ENCODE data around the gene PRKG1. TPM values are rescaled to one million over a fixed set of nuclear protein-coding genes. Genes with fewer than 3 reads are reported as not detected.

The PRKG1 gene
- total RNA-seq, 1 donor from 2014 or later: 1.2 TPM

DNA sequence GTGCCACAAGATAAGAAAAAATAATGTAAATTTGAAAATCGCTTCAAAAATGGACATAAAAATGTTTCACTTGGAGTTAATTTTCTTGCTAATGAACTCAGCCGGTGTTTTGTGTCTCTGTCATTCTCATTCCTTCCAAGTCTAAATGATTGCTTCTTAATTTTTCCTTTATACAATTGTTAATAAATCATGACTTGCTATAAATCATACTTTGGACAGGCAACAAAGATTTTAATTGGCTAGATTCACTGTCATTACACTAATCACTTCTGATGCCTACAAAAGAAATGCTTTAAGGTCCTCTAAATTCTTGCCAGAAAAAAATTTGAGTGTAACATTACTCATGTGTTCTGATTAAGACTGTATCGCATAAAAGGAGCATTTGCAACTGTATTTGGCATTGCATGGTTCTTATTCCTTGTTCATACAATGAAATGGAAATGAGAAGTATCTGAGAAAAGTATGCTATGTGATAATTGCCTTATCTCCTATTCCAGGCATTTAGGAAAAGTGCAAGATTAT, 1000.3 kb downstream of the PRKG1 start:
- DNase-seq (ENCODE audit: low spot score): no peak
- ATAC-seq: no peak

DNA sequence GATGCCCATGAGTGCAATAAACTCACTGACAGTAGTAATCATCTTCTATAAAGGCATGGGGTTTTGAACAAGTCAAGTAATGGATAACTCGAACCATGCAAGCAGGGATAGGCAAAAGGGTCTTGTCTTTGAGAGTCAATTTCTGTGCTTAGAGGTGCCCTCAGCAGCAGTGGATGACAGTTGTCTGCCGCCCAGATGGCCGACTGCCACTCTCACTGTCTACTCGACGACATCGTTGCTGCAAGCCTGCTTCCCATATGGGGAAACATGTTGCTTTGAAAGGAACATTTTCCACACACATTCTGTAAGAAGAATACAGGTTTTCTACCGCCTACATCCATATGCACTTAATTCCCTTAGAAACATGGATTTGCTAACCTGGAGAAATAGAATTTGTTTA, 1003.5 kb downstream of the PRKG1 start:
- ATAC-seq (no peak), DNase-seq (ENCODE audit: low spot score) (no peak)

DNA sequence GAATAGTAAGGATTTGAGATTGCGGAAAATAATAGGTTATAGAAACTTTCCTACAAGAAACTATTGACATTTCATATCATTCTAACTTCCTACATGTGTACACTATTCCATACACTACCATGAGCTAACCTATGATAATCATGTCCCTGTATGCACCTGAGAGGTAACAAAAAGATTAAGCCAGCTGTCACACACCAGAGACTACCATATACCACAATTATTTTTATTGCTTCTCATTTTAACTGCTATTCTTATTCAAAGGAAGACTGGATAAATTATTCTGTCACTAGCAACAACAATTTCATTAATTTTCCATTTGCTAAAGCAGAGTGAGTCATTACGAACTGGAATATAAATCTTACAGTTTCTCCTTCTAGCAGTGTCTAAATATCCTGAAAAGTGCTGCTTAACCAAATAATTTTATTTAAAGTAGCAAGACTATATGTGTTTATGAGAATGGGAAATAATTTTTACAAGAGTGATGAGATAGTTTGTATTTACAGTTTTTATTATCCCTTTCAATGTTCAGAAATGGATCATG, 1004.2 kb downstream of the PRKG1 start:
- DNase-seq (ENCODE audit: low spot score) (no peak), ATAC-seq (no peak)

DNA sequence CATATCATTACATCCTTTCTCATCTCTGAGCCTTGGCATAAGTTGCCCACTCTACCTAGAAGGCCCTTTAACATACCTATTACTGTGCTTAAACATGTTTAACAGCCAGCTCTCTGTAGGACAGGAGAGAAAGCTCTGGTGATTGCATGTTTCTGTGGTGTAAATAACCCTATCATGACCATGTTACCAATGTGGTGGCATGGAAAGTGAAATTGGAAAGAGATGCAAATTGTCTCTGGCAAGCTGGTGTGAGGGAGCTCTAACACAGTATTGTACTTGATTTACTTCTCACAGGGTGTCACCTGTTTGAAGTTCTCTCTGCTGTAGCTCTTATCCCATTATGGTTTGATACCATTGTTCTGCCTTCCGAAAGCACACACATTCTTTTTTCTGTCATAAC, 1008.0 kb downstream of the PRKG1 start:
- DNase-seq (ENCODE audit: low spot score): no peak
- ATAC-seq: no peak

DNA sequence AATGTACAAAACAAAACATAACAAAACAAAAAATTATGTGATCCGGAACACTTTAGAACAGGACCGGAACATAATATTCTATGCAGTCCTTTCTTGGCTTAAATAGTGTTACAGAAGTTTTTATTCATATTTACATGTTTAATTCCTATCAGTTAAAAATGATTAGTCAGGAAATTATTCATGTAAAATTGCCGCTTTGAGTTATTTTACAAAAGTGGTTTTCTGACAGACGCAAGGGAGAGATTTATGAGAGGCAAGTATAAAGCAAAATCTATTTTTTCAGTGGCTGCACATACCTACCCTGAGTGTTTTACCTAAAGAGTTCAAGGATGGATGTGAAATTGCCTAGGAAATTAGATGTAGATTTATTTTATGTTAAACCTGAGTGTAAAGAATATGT, 1009.1 kb downstream of the PRKG1 start:
- ATAC-seq: no peak
- no peak for DNase-seq (ENCODE audit: low spot score)

DNA sequence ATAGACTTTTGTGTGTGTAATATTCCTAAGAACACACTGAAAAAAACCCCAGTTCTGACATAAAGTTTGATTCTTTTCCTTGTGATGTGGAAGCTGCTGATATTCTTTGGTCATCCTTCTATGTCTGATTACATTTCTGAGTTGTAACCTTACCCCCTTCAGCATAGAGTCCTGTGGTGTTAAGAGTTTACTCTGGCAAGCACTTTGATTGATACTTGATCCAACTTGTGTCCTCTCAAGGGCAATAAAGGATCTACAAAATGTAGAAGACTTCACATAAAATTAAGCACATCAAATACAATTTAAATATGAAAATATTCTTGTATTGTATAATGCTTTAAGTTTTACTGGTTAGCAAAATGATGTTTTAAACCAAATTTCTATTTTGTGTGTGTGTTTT, 1018.1 kb downstream of the PRKG1 start:
- ATAC-seq (no peak), DNase-seq (ENCODE audit: low spot score) (no peak)

DNA sequence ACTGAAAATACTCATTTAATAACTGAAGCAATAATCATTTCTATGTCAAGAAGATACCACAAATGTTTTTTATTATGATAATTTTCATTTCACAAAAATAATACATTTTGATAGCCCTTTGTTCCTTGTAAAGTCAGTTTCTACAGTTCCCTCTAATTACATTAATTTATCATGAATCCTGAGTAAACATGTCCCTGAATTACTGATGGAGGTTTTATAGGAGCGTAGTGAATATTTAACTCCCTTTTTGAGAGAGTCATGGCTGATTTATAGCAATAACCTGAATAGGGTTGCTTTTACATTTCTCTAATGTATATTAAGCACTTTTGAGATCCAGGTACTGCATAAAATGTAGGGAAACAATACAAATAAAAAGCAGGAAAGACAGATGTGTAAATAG, 1023.8 kb downstream of the PRKG1 start:
- no peak for ATAC-seq
- no peak for DNase-seq (ENCODE audit: low spot score)

DNA sequence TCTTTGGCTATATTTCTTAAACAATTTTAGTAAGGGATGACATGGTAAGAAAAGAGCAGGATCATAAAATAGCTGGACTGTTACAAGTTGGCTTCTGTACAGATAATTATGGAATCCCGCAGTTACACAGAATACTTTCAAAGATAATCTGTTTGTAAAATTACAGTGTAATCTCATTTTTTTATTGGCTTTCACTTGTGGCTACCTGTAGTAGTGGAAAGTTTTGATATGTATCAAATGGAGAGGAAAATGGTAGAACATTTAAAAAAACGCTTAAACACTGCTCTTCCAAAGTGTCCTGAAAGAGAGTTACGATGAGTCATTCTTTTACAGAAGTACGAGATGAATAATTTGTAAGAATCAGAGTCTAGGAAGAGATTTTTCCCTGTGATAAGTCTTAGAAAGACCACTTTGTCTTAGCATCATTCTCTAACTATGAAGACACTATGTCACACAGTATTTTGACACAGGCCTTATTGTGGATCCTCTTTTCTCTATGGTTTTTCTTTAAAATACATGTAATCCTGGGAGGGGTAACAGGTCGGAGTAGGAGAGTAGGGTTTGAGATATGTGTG, 1024.8 kb downstream of the PRKG1 start:
- DNase-seq (ENCODE audit: low spot score) (no peak), ATAC-seq (no peak)

DNA sequence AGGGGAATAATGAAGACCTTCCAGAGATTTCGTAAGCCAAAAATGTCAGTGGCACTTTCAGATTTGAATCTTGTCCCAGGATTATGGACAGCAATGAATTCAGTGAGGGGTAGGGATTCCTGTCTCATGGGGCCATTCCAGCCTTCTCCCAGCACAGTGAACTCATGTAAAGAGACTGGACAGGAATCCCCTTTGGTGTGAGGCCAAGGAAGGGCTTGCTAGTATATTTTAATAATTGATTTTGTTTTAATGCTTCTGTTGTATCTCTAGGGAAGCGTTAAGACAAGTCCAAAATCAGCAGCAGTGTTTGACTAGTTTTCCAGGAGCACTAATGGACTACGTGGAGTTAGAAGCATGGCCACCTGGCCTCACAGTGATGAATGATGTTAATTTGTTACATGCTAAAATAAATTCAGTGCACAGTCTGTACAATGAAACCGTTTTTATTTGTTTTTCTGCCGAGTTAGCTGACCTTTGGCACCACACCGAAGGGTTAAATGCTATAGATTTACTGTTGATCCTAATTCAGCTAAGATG, 1025.8 kb downstream of the PRKG1 start:
- DNase-seq (ENCODE audit: low spot score) (no peak), ATAC-seq (no peak)

DNA sequence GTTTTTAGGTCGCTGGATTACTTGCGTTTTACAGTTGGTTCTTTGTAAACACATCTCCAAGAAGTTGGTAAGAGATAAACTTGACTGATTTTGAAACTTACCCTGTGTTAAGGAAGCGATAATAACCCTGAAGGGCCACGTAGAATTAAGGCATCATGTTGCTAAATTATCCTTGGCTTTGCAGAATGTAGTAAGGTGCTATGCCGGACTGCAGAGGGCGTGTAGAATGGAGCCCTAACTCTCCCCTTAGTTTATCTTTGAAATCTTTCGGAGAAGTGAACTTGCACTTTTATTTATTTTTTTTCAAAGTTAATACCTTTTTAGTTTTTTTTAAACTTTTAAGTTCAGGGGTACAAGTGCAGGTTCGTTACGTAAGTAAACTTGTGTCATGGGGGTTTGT, 1031.0 kb downstream of the PRKG1 start:
- DNase-seq (ENCODE audit: low spot score) (no peak), ATAC-seq (no peak)

DNA sequence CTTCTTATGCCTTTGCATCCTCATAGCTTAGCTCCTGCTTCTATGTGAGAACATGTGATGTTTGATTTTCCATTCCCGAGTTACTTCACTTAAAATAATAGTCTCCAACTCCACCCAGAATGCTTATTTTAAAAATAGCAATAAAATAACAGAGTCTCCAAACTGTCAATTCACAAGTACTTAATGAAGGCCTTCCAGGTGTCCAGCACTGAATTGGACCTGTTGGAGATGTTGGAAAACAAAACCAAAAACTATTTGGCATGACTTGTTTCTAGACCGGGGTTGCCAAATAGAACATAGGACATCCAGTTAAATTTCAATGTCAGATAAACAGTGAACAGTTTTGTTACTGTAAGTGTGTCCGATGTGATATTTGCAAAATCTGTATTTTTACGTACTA, 1031.7 kb downstream of the PRKG1 start:
- ATAC-seq (no peak), DNase-seq (ENCODE audit: low spot score) (no peak)

DNA sequence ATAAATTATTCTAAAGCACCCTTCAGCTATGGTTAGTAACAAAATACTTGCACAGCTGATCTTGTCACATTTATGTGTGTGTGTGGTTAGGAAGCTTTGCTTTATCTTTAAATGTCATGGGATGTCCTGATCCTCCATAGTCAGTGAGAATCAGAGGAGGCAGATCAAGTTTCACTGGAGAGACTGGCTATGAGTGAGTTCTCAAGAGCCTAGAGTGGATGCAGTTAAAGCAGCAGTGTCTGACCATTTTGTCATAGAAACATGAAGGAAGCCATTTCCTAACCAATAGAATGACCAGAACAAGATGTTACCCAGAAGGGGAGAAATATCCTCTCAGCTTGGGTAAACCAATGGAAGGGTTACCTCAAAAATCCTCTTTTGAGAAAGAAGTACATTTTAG, 1032.6 kb downstream of the PRKG1 start:
- ATAC-seq: no peak
- DNase-seq (ENCODE audit: low spot score): no peak

DNA sequence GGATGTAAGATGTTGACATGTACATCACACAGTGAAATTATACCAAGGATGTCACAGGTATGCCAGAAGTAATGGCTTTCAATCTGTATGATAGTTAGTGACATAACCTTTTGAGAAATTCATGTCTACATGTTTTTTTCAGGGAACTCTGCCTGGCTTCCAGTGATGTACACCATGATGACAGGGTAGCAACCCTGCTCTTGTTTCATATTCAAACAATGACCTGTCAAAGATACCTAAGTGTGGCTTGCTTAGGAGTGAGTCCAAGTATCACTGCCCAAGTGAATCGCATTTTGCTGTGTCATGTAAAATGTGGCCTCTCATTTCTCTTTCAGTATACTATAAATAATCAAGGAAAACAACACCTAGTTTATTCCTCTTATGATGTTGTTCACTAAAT, 1033.9 kb downstream of the PRKG1 start:
- ATAC-seq (no peak), DNase-seq (ENCODE audit: low spot score) (no peak)

DNA sequence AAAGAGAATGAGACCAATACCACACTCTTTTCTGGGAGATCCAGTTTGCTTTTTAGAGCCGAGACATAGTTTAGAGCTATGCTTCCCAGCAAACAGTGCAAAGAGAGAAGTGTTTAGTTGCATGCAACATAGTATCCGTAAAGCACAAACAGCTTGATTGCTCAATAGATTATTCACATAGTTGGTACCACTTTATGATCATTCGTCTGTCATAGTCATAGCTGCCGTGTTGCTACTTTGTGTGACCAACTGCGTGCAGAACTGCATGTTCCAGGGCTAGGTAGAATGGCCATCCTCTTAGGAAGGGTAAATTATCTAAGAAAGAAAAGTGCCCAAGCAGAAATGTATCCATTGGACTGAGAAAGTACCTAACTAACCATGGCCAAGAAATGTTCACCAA, 1036.3 kb downstream of the PRKG1 start:
- ATAC-seq: no peak
- no peak for DNase-seq (ENCODE audit: low spot score)

DNA sequence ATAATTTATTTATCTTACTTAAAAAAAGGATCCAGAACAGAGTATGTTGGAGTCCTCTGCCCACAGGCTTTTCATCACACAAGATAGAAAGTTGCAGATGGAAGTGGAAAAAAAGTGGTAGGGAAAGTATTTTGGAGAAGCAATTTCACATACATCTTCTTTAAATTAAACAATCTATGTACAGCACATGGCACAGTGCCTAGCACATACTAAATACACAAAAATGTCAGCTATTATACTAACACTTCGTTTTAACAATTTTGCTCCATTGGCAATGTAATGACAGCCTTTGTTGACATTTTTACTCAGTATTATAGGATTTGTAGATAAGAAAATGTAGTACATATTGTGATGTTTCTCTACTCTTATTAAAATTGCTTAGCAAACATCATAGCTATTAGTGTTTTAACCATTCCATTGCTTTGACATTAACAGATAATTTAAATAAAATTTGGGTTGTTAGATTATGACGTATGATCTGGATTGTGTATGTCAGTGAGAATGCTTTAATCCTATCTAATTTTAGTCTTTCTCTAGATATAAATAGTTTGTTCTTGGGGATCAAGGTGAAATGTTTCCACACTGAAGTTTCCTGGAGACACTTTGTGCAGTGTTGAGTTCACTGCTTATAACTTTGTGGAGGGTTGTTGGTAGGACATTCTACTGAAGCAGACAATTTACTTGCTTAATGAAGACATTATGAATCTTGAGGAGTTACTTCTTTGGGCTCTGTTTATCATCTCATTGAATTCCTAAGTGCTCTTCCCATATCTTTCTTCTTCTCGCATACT, 1037.0 kb downstream of the PRKG1 start:
- no peak for ATAC-seq
- DNase-seq (ENCODE audit: low spot score): no peak

DNA sequence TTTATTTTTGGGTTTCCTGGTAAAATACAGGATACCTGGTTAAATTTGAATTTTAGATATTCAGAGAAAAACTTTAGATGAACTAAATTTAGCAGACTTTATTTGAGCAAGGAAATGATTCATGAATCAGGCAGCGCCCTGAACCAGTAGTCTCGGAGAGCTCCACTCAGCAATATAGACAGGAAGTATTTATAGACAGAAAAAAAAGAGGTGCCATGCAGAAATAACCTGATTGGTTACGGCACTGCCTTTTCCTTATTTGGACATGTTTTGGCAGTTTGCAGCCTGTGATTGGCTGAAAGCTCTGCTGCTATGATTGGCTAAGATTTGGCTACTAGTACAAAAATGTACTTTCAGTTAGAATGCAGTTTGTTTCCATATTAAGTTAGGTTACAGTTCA, 1041.5 kb downstream of the PRKG1 start:
- no peak for DNase-seq (ENCODE audit: low spot score)
- no peak for ATAC-seq

DNA sequence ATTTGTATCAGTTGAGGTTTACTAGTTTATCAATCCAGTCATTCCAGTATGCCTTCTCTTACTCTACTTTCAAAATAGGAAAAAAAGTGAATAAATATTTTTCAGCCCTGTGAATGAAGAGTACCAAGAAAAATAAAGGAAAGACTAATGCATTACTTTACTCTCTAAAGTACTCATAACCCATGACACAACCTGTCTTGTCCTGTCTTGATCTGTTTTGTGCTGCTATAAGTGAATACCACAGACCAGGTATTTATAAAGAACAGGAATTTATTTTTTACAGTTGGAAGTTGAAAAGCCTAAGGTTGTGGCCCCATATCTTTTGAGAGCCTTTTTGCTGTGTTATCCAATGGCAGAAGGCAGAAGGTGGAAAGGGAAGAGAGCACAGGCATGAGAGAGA, 1045.2 kb downstream of the PRKG1 start:
- ATAC-seq (no peak), DNase-seq (ENCODE audit: low spot score) (no peak)

DNA sequence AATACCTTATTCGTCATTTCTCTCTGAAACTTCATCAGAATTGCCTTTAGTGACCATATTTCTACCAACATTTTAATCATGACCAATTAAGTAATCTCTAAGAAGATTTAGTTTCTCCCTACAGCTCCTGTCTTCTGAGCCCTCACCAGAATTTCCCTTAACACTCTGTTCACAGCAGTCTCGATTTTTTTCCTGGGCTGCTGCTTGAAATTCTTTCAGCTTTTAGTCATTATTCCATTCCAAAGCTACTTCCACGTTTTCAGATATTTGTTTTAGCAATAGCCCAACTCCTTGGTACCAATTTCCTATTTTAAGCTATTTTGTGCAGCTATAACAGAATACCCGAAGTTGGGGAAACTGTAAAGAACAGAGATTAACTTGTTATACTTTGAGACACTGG, 1047.4 kb downstream of the PRKG1 start:
- DNase-seq (ENCODE audit: low spot score): no peak
- ATAC-seq: no peak

DNA sequence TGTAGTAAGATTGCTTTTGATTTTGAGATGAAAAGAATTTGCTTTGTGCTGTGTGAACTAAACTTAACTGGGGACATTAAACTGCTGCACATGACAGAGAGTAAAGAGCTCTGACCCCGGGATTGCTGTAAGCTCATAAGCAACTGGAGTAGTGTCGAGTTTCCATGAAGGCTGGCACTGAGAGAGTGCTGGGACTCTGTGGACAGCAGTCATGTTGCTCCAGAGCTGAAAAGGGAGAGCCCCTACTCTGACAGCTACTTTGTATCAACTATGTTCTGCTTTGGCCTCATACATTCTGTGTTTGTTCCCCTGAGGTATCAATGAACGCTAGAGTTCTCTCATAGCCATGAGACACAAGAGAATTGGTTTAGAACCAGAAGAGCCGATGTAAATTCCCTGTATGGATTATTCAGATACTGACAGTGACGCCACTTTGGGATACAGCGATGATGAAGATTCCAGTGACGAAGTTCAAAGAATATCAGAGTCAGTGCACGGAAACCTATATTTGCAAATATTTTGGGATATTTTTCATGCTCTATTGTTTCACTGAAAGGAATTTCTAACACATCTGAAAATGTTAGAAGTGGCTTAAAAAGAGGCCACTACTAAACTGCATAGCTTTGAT, 1053.9 kb downstream of the PRKG1 start:
- ATAC-seq (no peak), DNase-seq (ENCODE audit: low spot score) (no peak)

DNA sequence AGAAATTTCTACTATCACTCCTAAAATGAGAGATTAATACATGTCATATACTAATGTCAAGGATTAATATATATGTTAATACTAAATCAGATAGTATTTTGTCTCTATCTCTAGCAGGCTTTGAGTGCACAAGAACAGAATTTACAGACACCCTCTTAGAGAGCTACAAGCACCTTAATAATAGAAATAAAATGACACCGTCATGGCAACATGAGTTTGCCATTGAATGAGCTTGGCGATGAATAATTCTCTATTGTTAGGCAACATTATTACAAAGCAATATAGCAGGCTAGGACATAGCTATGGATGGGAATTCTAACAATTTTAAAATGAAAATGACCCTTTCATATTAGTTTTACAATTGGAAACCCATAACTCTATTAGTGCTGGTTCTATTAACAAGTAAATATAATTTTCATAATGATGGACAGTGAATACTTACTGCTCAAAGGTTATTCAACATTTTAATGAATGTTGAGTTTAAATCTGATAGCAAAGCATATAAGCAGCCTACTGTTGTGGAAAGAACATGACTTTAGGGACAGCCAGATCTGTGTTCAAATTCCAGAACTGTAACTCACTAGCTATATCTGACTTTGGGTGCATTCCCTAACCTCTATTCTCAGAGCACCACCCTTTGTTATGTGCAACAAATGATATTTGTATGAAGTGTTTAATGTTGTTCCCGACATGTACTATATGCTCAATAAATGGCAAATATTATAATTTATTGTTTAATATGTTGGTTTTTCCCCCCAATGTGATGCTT, 1055.3 kb downstream of the PRKG1 start:
- DNase-seq (ENCODE audit: low spot score) (no peak), ATAC-seq (no peak)

DNA sequence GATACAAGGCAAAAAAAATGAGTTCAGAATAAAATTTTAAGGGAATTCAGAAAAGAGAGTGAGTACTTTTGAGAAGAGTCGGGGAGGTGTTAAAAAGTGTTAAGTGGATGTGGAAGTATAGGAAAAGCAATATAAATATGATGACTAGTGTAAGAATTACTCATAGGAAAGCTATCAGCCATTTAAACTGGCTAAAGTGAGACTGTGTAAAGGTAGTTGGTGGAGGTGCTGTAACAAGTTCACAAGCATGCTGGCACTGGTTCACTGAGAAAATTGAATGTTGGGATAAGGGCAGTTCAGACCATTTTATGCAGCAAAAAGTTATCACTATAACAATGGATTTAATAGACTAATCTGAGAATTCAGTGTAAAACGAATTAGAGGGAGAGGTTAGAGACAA, 1060.8 kb downstream of the PRKG1 start:
- DNase-seq (ENCODE audit: low spot score): no peak
- ATAC-seq: no peak

Measured in left lobe of liver (tissue), 2 donors.